Immature natural killer cell (primary cell): Measurements from ENCODE around the gene JAG2. TPM values are rescaled to one million over a fixed set of nuclear protein-coding genes. Genes with fewer than 3 reads are reported as not detected.

Source experiments
- DNase-seq, 3 donors: peaks; one replicate each; pipeline ENCODE4 v3.0.0; 2022; ENCODE audit warnings: mixed read lengths in 1 of 3
- H3K27ac Mint-ChIP-seq, 6 donors: one replicate each; pipeline ENCODE4 v1.8.0; 2020; ENCODE audit warnings: mixed read lengths in 6 of 6, mild to moderate bottlenecking in 5 of 6, inconsistent platforms in 4 of 6, moderate library complexity in 3 of 6
- H3K27me3 Mint-ChIP-seq, 3 donors: one replicate each; pipeline ENCODE4 v1.8.0; 2020 to 2021; ENCODE audit warnings: low read depth in 3 of 3, mild to moderate bottlenecking in 3 of 3, mixed read lengths in 3 of 3, moderate library complexity in 3 of 3, inconsistent platforms in 1 of 3
- H3K36me3 Mint-ChIP-seq, 3 donors: one replicate each; pipeline ENCODE4 v1.8.0; 2020; ENCODE audit warnings: mixed read lengths in 3 of 3, inconsistent platforms in 2 of 3, mild to moderate bottlenecking in 2 of 3
- H3K4me1 Mint-ChIP-seq, 2 donors: one replicate each; pipeline ENCODE4 v1.8.0; 2020; ENCODE audit warnings: inconsistent platforms in 2 of 2, mild to moderate bottlenecking in 2 of 2, mixed read lengths in 2 of 2, moderate library complexity in 1 of 2
- H3K4me3 Mint-ChIP-seq, 5 donors: one replicate each; pipeline ENCODE4 v1.8.0; 2020; ENCODE audit warnings: mild to moderate bottlenecking in 5 of 5, mixed read lengths in 5 of 5, inconsistent platforms in 3 of 5, moderate library complexity in 3 of 5
- H3K9me3 Mint-ChIP-seq, 6 donors: one replicate each; pipeline ENCODE4 v1.8.0; 2020; ENCODE audit warnings: mild to moderate bottlenecking in 6 of 6, mixed read lengths in 6 of 6, inconsistent platforms in 4 of 6, moderate library complexity in 3 of 6
- polyA plus RNA-seq, 3 donors: library from polyadenylated mRNA; unstranded; fragments of 300-500 nt; fragmentation: Illumina TruSeq; gene quantifications; one replicate each; pipeline ENCODE4 v1.2.3, GENCODE V29; 2021

JAG2 gene
- polyA plus RNA-seq, 3 donors from 2014 or later: 0.17 to 0.39 TPM; not detected in 1

GRCh38 chr14:105184461-105184860, 15.9 kb upstream of the JAG2 start:
- no peak for DNase-seq
- no peak overlapping the region for H3K27ac Mint-ChIP-seq
- H3K9me3 Mint-ChIP-seq: peaks cover 0 to 1% (median 0%) of the 10 kb centered on the region in 6 donors
- peaks cover 3 to 7% (median 3%) of the 10 kb centered on the region in 3 donors for H3K27me3 Mint-ChIP-seq
- peaks cover 8 to 16% of the 10 kb centered on the region in 2 donors for H3K4me1 Mint-ChIP-seq
- H3K4me3 Mint-ChIP-seq: no peak overlapping the region
- H3K36me3 Mint-ChIP-seq: no peaks in the 10 kb centered on the region

- H3K4me3 Mint-ChIP-seq: peak overlapping the region; percentile 68 to 79 (median 72)
- peaks cover 2 to 3% (median 2%) of the 10 kb centered on the region in 3 donors for H3K27me3 Mint-ChIP-seq
- DNase-seq: no peak
- no peaks in the 10 kb centered on the region for H3K36me3 Mint-ChIP-seq
- no peaks in the 10 kb centered on the region for H3K9me3 Mint-ChIP-seq
- H3K27ac Mint-ChIP-seq: peak overlapping the region in 2 of 6 donors; percentile 20 to 59
- H3K4me1 Mint-ChIP-seq: peaks cover 8 to 16% of the 10 kb centered on the region in 2 donors
Observed at GRCh38 chr14:105182296-105183020, 13.9 kb upstream of the JAG2 start.

GRCh38 chr14:105181549-105182295, 13.1 kb upstream of the JAG2 start:
- no peak for DNase-seq
- Mint-ChIP-seq H3K27ac (peak overlapping the region in 2 of 6 donors; percentile 20 to 59), H3K4me3 (peak overlapping the region; percentile 68 to 79 (median 72)), H3K4me1 (peaks cover 10 to 17% of the 10 kb centered on the region in 2 donors), H3K9me3 (no peaks in the 10 kb centered on the region), H3K27me3 (peaks cover 2 to 3% (median 2%) of the 10 kb centered on the region in 3 donors), H3K36me3 (no peaks in the 10 kb centered on the region)

- Mint-ChIP-seq H3K4me1 (peaks cover 17 to 25% of the 10 kb centered on the region in 2 donors), H3K36me3 (no peaks in the 10 kb centered on the region), H3K27me3 (peaks cover 2 to 3% (median 2%) of the 10 kb centered on the region in 3 donors), H3K4me3 (peak within 1 kb of the TSS; percentile 73 to 86 (median 79)), H3K27ac (peak within 1 kb of the TSS in 5 of 6 donors; percentile 34 to 81 (median 67)), H3K9me3 (no peaks in the 10 kb centered on the region)
- DNase-seq: peak; percentile 74 to 79 (median 77)
Observed at GRCh38 chr14:105180592-105181548, 12.3 kb upstream of the JAG2 start, which contains the start of gene NUDT14. Gene NUDT14, minus strand, starts transcription at chr14:105181312. Its CDS starts 103 bp downstream, at chr14:105181209.

- no peak for DNase-seq
- H3K27ac Mint-ChIP-seq: no peak overlapping the region
- peak overlapping the region in 1 of 5 donors; percentile 50 for H3K4me3 Mint-ChIP-seq
- H3K27me3 Mint-ChIP-seq: peaks cover 2 to 8% (median 3%) of the 10 kb centered on the region in 3 donors
- no peaks in the 10 kb centered on the region for H3K9me3 Mint-ChIP-seq
- H3K36me3 Mint-ChIP-seq: no peaks in the 10 kb centered on the region
- peaks cover 25 to 39% of the 10 kb centered on the region in 2 donors for H3K4me1 Mint-ChIP-seq
Observed at GRCh38 chr14:105179191-105179590, 10.6 kb upstream of the JAG2 start.

GRCh38 chr14:105178868-105179140, 10.2 kb upstream of the JAG2 start:
- DNase-seq: no peak
- Mint-ChIP-seq H3K4me3 (peak overlapping the region in 1 of 5 donors; percentile 49), H3K27me3 (peaks cover 2 to 8% (median 3%) of the 10 kb centered on the region in 3 donors), H3K27ac (no peak overlapping the region), H3K4me1 (peaks cover 27 to 41% of the 10 kb centered on the region in 2 donors), H3K9me3 (no peaks in the 10 kb centered on the region), H3K36me3 (no peaks in the 10 kb centered on the region)

- Mint-ChIP-seq H3K4me3 (peak overlapping the region in 2 of 5 donors; percentile 40 to 49), H3K36me3 (no peaks in the 10 kb centered on the region), H3K4me1 (peaks cover 27 to 43% of the 10 kb centered on the region in 2 donors), H3K27ac (no peak overlapping the region), H3K27me3 (peaks cover 2 to 8% (median 3%) of the 10 kb centered on the region in 3 donors), H3K9me3 (no peaks in the 10 kb centered on the region)
- DNase-seq: no peak
Observed at GRCh38 chr14:105178069-105178867, 9.7 kb upstream of the JAG2 start.

- Mint-ChIP-seq H3K4me1 (peaks cover 27 to 39% of the 10 kb centered on the region in 2 donors), H3K9me3 (no peaks in the 10 kb centered on the region), H3K4me3 (no peak overlapping the region), H3K36me3 (no peaks in the 10 kb centered on the region), H3K27me3 (peaks cover 0 to 6% (median 0%) of the 10 kb centered on the region in 3 donors), H3K27ac (no peak overlapping the region)
- no peak for DNase-seq
Observed at GRCh38 chr14:105177082-105177481, 8.5 kb upstream of the JAG2 start.

- no peaks in the 10 kb centered on the region for H3K36me3 Mint-ChIP-seq
- peak overlapping the region in 2 of 6 donors; percentile 12 to 51 for H3K27ac Mint-ChIP-seq
- peaks cover 27 to 39% of the 10 kb centered on the region in 2 donors for H3K4me1 Mint-ChIP-seq
- no peaks in the 10 kb centered on the region for H3K9me3 Mint-ChIP-seq
- peak overlapping the region in 3 of 5 donors; percentile 19 to 62 (median 32) for H3K4me3 Mint-ChIP-seq
- H3K27me3 Mint-ChIP-seq: peaks cover 0 to 6% (median 3%) of the 10 kb centered on the region in 3 donors
- no peak for DNase-seq
Observed at GRCh38 chr14:105176513-105176912, 7.9 kb upstream of the JAG2 start.

- peaks cover 19 to 37% of the 10 kb centered on the region in 2 donors for H3K4me1 Mint-ChIP-seq
- peaks cover 3 to 10% (median 3%) of the 10 kb centered on the region in 3 donors for H3K27me3 Mint-ChIP-seq
- no peaks in the 10 kb centered on the region for H3K9me3 Mint-ChIP-seq
Observed at GRCh38 chr14:105173901-105174894, 5.6 kb upstream of the JAG2 start.

GRCh38 chr14:105173145-105173544, 4.6 kb upstream of the JAG2 start:
- peak overlapping the region in 2 of 5 donors; percentile 7 to 36 for H3K4me3 Mint-ChIP-seq
- peak overlapping the region in 1 of 6 donors; percentile 16 for H3K27ac Mint-ChIP-seq
- no peak for DNase-seq
- peaks cover 19 to 37% of the 10 kb centered on the region in 2 donors for H3K4me1 Mint-ChIP-seq
- no peaks in the 10 kb centered on the region for H3K36me3 Mint-ChIP-seq
- no peaks in the 10 kb centered on the region for H3K9me3 Mint-ChIP-seq
- H3K27me3 Mint-ChIP-seq: peaks cover 3 to 13% (median 3%) of the 10 kb centered on the region in 3 donors

More at GRCh38 chr14:105173901-105174894, 5.6 kb upstream of the JAG2 start:
- peak overlapping the region; percentile 63 to 74 (median 73) for H3K4me3 Mint-ChIP-seq
- peak overlapping the region; percentile 70 to 88 (median 81) for H3K27ac Mint-ChIP-seq
- no peaks in the 10 kb centered on the region for H3K36me3 Mint-ChIP-seq
- DNase-seq: peak; percentile 73 to 78 (median 76)
